GM18951 (cell line): ENCODE results near the gene C16orf74.

Experiments used
- POLR2A ChIP-seq: IDR thresholded peaks from 4 replicates; pipeline ENCODE4 v1.6.1; 2011; ENCODE audit warnings: mild to moderate bottlenecking; ENCODE audit not compliant: insufficient read length, insufficient read depth; ENCODE audit errors: extremely low read depth
- in situ Hi-C: fragments of 300-500 bp; cut with MboI; formaldehyde crosslinking; loops from one replicate; pipeline ENCODE4 v1.12.0; 2022; ENCODE audit warnings: low sequenced_read_pairs, mixed read lengths, inconsistent platforms; ENCODE audit not compliant: unreplicated experiment

C16orf74 gene

GRCh38 chr16:85685251-85685650, 65.6 kb downstream of the C16orf74 start:
- in situ Hi-C loops: no loop called here
- no peak for TF ChIP-seq POLR2A

DNA sequence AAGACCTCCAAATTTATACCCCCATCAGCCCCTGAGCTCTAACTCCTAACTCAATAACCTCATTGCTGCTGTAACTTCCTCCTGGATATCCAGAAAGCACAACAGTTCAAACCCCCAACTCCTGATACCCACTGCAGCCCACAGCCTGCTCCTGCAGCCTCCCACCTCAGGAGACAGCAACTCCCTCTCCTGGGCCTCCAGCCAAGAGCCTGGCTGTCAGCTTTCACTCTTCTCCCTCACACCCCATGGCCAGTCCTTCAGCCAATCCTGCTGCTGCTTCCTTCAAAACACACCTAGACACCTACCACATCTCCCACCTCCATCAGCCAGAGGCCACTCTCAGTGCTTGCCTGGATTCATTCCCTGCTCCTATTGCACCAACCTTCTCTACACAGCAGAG, 67.5 kb downstream of the C16orf74 start:
- in situ Hi-C loops: no loop called here
- TF ChIP-seq POLR2A: no peak

- in situ Hi-C loops: no loop called here
- no peak for TF ChIP-seq POLR2A
Measured at GRCh38 chr16:85682516-85682915, 68.4 kb downstream of the C16orf74 start.

- in situ Hi-C loops: no loop called here
- TF ChIP-seq POLR2A: no peak
Measured at GRCh38 chr16:85681255-85681654, 69.6 kb downstream of the C16orf74 start.

DNA sequence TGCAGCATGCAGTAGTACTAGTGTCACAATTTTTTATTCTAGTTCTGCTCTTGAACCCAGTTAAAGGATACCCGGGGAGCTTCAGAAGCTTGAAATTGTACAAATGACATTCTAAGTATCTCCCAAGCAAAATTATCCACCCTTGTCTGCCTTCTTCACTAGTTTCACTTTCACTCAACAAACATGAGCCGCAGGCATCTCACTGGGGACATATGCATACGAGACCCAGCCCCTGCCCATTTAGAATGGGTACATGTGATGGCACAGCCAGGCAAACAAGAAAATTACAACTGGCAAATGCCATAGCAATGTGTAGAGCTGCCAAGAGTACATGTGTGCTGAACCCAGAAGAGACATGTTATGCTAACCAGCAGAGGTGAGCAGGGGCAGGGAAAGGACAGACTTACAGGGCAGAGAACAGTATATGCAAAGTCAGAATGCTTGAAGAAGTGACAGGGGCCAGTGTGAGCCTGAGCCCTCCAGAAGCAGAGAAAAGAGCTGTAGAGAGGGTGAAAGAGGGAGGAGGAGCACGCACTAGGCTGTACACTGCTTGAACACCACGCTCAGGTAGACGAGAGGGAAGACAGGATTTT, 70.4 kb downstream of the C16orf74 start:
- no peak for TF ChIP-seq POLR2A
- in situ Hi-C loops: no loop called here

DNA sequence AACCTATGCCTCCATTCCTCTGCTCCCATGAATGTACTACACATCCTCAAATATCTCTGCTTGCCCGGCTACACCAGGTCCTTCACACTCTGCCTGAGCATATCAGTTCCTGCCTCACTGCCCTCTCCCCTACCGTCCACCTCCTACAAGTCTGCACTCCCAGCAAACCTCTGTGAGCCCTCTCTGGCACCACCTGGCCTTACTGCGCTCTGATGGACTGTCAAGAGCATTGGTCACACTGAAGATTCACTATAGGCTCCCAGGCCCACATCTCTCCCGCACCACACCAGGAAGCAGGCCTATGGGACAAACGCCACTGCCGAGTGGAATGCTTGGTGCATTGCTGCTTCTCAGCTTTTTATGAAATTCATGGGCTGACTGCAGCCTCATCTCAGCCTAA, 71.0 kb downstream of the C16orf74 start:
- no peak for TF ChIP-seq POLR2A
- in situ Hi-C loops: no loop called here

- TF ChIP-seq POLR2A: no peak
- in situ Hi-C loops: no loop called here
Measured at GRCh38 chr16:85678821-85679220, 72.1 kb downstream of the C16orf74 start.

- in situ Hi-C loops: no loop called here
- TF ChIP-seq POLR2A: no peak
Measured at GRCh38 chr16:85678016-85678415, 72.9 kb downstream of the C16orf74 start.

DNA sequence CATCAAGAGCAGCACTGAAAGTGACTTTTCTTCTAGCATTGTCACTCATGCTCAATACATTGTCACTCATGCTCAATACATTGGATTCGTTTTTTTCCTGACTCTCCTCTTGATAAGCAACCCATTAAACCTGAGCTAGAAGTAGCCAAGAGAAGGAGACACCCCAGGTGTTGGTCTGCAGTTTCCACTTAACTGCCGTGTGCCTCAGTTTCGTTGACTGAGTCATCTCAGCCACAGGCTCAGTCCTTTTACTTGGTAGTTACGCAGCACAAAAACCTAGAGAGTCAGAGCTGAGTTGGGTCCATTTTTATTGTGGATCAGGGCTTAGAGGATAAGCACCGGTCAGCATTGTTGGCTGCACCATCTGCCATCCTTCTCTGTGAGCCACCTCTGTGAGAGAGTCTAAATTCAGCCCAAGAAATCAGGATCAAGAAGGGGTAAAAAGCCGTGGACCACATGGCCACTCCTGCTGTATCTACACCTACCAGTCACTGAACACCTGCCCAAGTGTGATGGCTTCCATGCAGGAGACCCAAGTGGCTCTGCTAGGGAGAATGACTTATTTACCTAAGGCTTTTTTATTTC, 73.4 kb downstream of the C16orf74 start:
- in situ Hi-C loops: no loop called here
- TF ChIP-seq POLR2A: no peak

GRCh38 chr16:85676466-85676865, 74.4 kb downstream of the C16orf74 start:
- TF ChIP-seq POLR2A: no peak
- in situ Hi-C loops: no loop called here

- in situ Hi-C loops: no loop called here
- TF ChIP-seq POLR2A: no peak
Measured at GRCh38 chr16:85675251-85675874, 75.5 kb downstream of the C16orf74 start.

DNA sequence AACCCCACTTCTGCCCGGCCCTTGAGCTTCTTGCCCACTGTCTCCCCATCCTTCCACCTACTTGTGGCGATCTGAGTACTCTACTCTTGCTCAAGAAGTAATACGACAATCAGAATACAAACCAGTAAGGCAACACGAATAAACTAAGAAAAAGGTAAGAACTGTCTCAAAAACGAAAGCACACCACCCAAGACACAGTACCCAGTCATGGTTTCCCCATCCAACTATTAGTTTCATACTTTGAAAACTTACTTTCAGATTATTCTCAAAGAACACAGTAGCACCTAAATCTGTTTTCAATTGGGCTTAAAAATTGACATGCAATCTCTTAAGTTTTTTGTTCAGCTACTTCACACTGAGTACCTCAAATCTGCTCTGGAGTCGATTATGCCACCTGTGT, 76.1 kb downstream of the C16orf74 start:
- in situ Hi-C loops: no loop called here
- no peak for TF ChIP-seq POLR2A

DNA sequence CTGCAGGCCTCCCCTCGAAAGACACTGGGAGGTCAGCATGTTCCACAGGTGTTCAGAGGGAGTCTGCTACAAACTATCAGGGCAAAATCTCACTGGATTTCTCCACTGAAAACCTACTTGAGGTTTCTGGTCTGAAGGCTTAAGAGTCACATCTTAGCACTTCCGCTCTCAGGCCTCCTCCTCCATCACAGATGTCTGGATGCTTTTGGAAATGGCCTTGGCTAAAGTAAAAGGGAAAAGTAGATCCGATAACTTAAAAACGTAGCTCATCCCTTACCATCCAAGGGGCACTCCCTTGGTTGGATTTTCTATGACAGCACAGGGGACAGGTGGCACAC, 76.5 kb downstream of the C16orf74 start:
- in situ Hi-C loops: no loop called here

More for the DNA sequence above, 76.5 kb downstream of the C16orf74 start:
- TF ChIP-seq POLR2A: no peak
